Thoracic aorta (tissue), 2 donors: ENCODE results near the gene PTPRJ. TPM values are rescaled to one million over a fixed set of nuclear protein-coding genes. Genes with fewer than 3 reads are reported as not detected.

Experiments used
- ATAC-seq: fragments of 150-250 bp; one replicate; pipeline ENCODE4 v1.8.0; 2017; ENCODE audit warnings: low read depth; ENCODE audit not compliant: insufficient number of reproducible peaks, low FRiP score
- DNase-seq: peaks from one replicate; pipeline ENCODE4 v3.0.0-alpha.2; 2020; ENCODE audit warnings: low spot score
- H3K27ac ChIP-seq, 2 donors: fragments of 200-600 bp; sonication (generic); 1 replicate in 1 of 2; 2 replicates in 1 of 2; pipeline ENCODE4 v1.5.1; 2016; ENCODE audit warnings: mild to moderate bottlenecking in 2 of 2, moderate library complexity in 2 of 2
- H3K27me3 ChIP-seq: fragments of 200-600 bp; sonication (generic); replicated peaks from 2 replicates; pipeline ENCODE4 v1.6.0; 2016; ENCODE audit warnings: mild to moderate bottlenecking; ENCODE audit not compliant: insufficient read depth
- H3K36me3 ChIP-seq: fragments of 200-600 bp; sonication (generic); one replicate; pipeline ENCODE4 v1.5.1; 2016
- H3K4me1 ChIP-seq, 2 donors: fragments of 200-600 bp; sonication (generic); 1 replicate in 1 of 2; 2 replicates in 1 of 2; pipeline versions ENCODE4 v1.5.1 to v1.6.0; 2016; ENCODE audit warnings: low read depth in 2 of 2, mild to moderate bottlenecking in 1 of 2; ENCODE audit not compliant: control insufficient read depth in 1 of 2
- H3K4me3 ChIP-seq: fragments of 200-600 bp; sonication (generic); 2 replicates; pipeline ENCODE4 v1.5.1; 2016; ENCODE audit warnings: mild to moderate bottlenecking
- H3K9me3 ChIP-seq: fragments of 200-600 bp; sonication (generic); 2 replicates; pipeline ENCODE4 v1.5.1; 2016
- total RNA-seq, 2 donors: library from RNA; depleted of rRNA; stranded (reverse); fragments of >200 nt; gene quantifications; one replicate each; pipeline versions ENCODE4 v1.1.0 to v1.2.3, GENCODE V29; 2016
- TF ChIP-seq, protein P1 (sequence below): fragments of 200-600 bp; sonication (generic); IDR thresholded peaks from one replicate; pipeline ENCODE4 v1.5.1; 2019; ENCODE audit warnings: antibody characterized with exemption

PTPRJ gene
- total RNA-seq, 2 donors from 2014 or later = 20.4 to 20.9 TPM

DNA sequence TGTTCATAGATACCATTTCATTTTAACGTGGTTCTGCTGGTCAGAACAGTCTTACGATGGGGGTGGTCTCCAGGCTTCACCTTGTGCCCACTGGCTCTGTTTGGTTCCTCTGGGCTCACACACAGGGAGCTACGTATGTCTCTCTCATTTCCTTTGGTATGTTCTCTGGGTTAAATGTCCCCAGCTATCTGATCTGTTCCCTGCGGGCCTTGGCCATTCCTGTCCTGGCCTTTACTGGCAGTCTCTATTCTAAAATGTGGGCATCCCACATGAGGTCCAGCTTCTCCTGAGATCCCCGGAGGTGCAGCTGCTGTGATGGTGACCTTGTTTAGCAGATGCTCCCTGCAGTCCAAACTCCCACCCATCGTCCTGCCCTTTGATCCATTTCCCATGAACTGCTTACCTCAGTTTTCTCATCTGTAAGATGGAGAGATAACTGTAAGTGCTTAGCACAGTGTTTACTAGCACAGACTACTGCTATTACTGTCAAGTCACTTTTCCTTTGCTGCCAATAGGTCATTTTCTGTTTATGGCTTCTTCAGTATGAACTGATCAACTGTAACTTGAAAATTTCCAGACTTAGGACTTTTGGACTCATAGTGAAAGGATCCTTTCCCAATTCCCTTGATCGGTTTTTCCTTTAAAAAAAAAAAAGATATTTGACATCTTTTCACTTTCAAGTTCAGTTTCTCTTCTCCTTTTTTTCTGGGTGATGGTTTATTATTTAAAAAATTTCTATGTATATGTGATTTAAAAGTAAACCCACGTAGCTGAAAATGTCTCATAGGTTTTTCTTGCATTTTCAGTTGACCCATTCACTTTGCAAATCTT, 92.9 kb downstream of the PTPRJ start:
- Histone ChIP-seq H3K9me3 (no peaks in the 10 kb centered on the region), H3K27me3 (no peaks in the 10 kb centered on the region), H3K4me3 (no peak overlapping the region), H3K27ac (no peak overlapping the region), H3K36me3 (no peaks in the 10 kb centered on the region), H3K4me1 (no peaks in the 10 kb centered on the region)
- DNase-seq = no peak
- TF ChIP-seq, protein P1, sequence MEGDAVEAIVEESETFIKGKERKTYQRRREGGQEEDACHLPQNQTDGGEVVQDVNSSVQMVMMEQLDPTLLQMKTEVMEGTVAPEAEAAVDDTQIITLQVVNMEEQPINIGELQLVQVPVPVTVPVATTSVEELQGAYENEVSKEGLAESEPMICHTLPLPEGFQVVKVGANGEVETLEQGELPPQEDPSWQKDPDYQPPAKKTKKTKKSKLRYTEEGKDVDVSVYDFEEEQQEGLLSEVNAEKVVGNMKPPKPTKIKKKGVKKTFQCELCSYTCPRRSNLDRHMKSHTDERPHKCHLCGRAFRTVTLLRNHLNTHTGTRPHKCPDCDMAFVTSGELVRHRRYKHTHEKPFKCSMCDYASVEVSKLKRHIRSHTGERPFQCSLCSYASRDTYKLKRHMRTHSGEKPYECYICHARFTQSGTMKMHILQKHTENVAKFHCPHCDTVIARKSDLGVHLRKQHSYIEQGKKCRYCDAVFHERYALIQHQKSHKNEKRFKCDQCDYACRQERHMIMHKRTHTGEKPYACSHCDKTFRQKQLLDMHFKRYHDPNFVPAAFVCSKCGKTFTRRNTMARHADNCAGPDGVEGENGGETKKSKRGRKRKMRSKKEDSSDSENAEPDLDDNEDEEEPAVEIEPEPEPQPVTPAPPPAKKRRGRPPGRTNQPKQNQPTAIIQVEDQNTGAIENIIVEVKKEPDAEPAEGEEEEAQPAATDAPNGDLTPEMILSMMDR = no peak
- ATAC-seq = no peak

DNA sequence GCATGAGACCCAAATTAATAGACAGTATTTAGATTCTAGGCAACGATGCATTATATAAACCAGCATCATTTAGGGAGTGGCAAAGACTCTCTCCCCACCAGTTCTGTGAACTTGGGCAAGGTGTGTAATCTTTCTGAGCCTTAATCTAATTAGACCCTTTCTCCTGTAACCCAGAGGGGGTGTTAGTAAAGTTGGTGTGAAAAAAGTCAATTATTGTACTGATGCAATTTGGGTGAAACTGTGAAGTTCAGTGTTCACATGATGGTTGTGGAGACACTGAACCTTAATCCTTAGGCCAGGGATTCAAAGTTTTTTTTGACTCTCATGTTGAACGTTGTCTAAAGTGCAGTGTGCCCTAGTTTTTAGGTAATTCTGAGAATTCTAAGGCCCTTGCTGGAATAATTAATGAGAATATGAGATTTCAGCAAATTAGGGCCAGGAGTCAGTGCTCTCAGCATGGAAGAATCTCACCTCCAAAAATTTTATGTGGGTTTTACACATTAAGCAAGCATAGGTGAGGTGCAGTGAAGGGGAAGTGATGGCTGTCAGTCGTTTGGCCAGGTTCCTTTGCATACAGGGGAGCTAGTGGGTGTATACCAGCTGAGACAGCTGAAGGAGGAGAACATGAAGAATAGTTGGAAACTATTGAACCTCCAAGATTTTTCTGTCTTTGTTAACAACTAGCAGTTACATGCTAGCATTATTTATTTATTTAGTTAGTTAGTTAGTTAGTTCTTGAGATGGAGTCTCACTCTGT, 94.2 kb downstream of the PTPRJ start:
- no peaks in the 10 kb centered on the region for H3K36me3 ChIP-seq
- DNase-seq = no peak
- TF ChIP-seq, protein P1 = no peak
- H3K9me3 ChIP-seq = no peaks in the 10 kb centered on the region
- H3K4me1 ChIP-seq = no peaks in the 10 kb centered on the region
- ATAC-seq = no peak
- H3K27ac ChIP-seq = no peak overlapping the region
- H3K4me3 ChIP-seq = no peak overlapping the region
- H3K27me3 ChIP-seq = no peaks in the 10 kb centered on the region

DNA sequence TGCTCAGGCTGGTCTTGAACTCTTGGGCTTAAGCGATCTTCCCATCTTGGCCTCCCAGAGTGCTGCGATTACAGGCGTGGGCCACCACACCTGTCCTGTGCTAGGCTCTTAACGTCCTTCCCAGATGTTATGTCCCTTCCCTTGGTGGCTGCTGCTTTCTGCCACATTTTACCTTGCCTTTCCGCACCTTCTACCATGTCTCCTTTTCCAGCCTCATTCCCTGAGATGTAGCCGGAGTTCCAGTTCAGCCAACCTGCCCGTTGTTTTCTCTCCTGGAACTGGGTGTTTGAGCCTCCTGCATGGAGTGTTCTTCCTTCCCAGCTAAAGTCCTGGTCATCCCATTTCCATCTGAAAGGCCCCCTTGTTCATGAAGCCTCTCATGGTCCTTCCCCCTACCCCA, 95.3 kb downstream of the PTPRJ start:
- Histone ChIP-seq H3K27me3 (no peaks in the 10 kb centered on the region), H3K4me1 (peaks cover 5 to 8% of the 10 kb centered on the region in 2 donors), H3K9me3 (no peaks in the 10 kb centered on the region), H3K27ac (no peak overlapping the region), H3K36me3 (no peaks in the 10 kb centered on the region), H3K4me3 (no peak overlapping the region)
- no peak for ATAC-seq
- DNase-seq = no peak
- TF ChIP-seq, protein P1 = no peak

DNA sequence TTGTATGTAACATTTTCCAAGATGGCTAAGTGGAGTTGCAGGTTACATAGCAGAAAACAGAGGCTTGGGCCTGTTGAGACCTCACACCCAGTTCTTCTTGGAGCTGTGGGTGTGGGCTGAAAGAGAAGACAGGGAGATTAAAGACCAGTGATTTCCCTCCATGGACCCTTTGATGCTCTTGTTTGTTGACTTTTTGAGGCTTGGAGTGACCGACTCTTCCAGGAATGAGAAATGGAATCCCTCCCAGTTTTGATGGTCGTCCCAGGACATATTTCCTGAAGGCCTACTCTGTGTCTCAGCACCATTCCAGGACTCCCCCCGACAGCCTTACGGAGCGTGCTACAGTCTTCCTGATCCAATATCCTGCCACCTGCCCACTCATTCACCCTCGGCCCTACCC, 96.9 kb downstream of the PTPRJ start:
- TF ChIP-seq, protein P1 = no peak
- Histone ChIP-seq H3K27me3 (no peaks in the 10 kb centered on the region), H3K4me1 (peaks cover 15 to 22% of the 10 kb centered on the region in 2 donors), H3K36me3 (no peaks in the 10 kb centered on the region), H3K9me3 (no peaks in the 10 kb centered on the region), H3K27ac (no peak overlapping the region), H3K4me3 (no peak overlapping the region)
- DNase-seq (no peak), ATAC-seq (no peak)

DNA sequence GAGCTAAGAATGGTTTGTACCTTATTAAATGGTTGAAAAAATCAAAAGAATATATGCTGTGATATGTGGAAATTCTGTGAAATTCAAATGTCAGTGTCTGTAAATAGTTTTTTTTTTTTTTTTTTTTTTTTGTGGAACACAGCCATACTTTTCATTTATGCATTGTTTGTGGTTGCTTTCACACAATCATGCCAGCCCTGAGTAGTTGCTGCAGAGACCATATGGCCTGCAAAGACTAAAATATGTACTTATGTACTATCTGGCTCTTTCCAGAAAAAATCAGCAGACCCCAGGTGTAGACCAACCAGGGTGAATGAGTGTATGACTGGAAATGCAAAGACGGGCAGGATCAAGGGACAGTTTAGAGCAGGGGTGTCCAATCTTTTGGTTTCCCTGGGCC, 98.3 kb downstream of the PTPRJ start:
- H3K36me3 ChIP-seq = no peaks in the 10 kb centered on the region
- ATAC-seq (no peak), DNase-seq (no peak)
- no peak overlapping the region for H3K27ac ChIP-seq
- no peak overlapping the region for H3K4me3 ChIP-seq
- TF ChIP-seq, protein P1 = no peak
- no peaks in the 10 kb centered on the region for H3K27me3 ChIP-seq
- H3K4me1 ChIP-seq = peaks cover 15 to 22% of the 10 kb centered on the region in 2 donors
- no peaks in the 10 kb centered on the region for H3K9me3 ChIP-seq
